Thyroid gland (tissue), 4 donors: ENCODE results near the gene PLSCR4.

Experiments used
- CTCF ChIP-seq, 6 experiments: fragments of 200-600 bp in 3 of 6; fragments of 450-650 bp in 3 of 6; sonication (generic) in 3 of 6; IDR thresholded peaks; one replicate each; pipeline ENCODE4 v1.5.1; 2016 to 2019; ENCODE audit warnings: antibody characterized with exemption in 6 of 6, mild to moderate bottlenecking in 2 of 6, inconsistent platforms in 1 of 6, moderate library complexity in 1 of 6
- POLR2A ChIP-seq, 2 donors: fragments of 450-650 bp; IDR thresholded peaks; one replicate each; pipeline ENCODE4 v1.6.1; 2017; ENCODE audit warnings: antibody characterized with exemption in 2 of 2, mild to moderate bottlenecking in 2 of 2, moderate library complexity in 1 of 2

- TF ChIP-seq CTCF (IDR thresholded peaks at IDR 0.05) (peak in 1 of 6 experiments; percentile 4), POLR2A (IDR thresholded peaks at IDR 0.05) (peak; percentile 75 to 99)
Observed at GRCh38 chr3:146160964-146161662, 89.8 kb downstream of the PLSCR4 start, which contains the start of gene PLOD2.
